A172 (cell line): ENCODE measurements around the gene GPX7. TPM values are rescaled to one million over a fixed set of nuclear protein-coding genes. Genes with fewer than 3 reads are reported as not detected.

Experiments used
- DNase-seq: peaks from one replicate; pipeline ENCODE4 v3.0.0-alpha.2; 2015; ENCODE audit warnings: low spot score
- total RNA-seq: library from RNA; depleted of rRNA; stranded (reverse); fragments of >200 nt; shearing (Covaris generic); gene quantifications from 2 replicates; pipeline ENCODE4 v1.2.3, GENCODE V29; 2014

The GPX7 gene
- total RNA-seq, 1 experiment from 2014 or later = not detected

DNA sequence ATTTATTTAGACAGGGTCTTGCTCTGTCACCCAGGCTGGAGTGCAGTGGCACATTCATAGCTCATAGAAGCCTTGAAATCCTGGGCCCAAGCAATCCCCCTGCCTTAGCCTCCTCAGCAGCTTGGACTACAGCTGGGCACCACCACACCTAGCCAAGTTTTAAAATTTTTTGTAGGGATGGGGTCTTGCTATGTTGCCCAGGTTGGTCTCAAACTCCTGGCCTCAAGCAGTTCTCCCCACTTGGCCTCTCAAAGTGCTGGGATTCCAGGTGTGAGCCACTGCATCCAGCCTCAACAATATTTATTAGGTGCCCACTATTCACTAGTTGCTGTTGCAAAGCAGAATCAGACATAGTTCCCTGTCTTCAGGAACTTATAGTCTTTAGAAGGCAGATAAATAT is 14.1 kb upstream of the GPX7 start:
- DNase-seq = no peak

DNA sequence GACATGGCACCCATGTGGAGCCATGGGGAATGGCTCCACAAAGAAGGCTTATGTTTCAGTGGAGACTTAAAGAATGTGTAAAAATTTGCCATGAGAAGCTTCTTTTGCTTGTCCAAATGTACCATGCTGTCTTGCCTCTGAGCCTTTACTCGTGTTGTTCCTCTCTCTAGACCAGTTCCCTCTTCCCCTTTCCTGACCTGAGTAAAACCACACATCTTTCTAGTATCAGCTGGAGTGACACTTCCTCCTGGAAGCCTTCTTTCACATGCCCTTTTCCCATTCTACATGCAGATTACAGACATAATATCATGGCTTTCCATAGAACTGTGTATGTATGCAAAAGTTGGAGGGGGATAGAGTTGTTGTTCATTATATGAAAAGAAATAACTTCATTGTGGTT is 13.6 kb upstream of the GPX7 start:
- no peak for DNase-seq

DNA sequence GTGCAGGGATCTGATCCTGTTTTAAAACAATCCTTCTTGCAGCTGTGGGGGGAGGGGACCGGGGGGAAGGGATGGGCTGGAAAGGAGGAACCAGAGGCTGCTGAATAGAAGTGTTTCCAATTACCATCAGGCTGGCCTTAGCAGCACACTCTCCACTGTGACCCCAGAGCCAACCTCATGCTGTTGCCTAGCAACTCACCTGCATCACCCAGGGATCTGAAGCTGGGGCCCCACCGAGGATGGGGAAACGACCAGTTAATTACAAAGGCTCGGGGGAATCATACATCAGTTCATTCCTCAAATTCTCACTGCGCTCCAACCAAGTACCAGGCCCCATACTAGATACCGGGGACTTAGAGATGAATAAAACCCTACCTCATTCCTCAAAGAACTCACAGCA is 11.9 kb upstream of the GPX7 start:
- no peak for DNase-seq

DNA sequence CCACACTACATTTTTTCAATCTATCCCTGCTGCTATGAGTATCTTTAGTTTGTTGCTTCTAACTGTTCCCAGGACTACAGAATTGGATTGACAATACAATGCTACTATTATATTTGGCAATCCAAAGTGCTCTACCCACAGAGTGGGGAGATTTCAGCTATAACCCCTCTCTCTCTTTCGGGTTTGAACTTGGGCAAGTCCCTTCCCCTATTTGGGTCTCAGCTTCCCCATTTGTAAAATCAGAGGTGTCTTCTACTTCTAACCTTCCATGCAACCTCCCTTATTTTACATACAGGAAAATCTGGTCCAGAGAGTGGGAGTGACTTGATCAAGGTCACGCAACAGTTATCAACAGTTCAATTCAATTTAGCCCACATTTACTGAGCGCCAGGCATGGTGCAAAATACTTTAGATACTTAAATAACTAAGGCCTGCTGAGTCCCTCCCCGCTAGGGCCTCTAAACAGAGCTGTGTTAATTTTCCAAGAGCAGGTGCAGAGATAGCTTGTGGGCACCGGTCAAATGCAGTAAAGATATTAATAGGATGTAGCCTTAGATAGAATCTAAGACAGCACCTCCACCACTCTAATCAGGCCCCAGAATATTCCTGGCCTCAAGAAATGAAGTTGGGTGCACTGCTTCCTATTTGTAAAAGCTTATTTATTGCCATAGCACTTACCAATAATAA is 9.4 kb upstream of the GPX7 start:
- no peak for DNase-seq

DNA sequence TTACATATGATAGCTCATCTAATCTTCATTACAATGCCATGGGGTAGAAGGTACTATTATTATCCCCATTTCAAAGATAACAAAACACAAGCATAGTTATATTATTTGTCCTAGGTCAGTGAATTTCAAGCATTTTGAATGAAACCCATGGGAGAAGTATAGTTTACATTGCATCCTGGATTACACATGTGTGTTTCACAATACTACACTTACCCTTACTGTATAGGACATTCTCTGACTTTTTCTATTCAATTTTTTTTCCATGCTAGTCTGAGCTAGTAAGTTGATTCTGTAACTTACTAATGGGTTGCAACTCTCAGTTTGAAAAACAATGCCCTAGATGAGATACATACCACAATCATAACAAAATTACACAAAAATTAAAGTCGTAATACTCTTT is 8.7 kb upstream of the GPX7 start:
- no peak for DNase-seq

DNA sequence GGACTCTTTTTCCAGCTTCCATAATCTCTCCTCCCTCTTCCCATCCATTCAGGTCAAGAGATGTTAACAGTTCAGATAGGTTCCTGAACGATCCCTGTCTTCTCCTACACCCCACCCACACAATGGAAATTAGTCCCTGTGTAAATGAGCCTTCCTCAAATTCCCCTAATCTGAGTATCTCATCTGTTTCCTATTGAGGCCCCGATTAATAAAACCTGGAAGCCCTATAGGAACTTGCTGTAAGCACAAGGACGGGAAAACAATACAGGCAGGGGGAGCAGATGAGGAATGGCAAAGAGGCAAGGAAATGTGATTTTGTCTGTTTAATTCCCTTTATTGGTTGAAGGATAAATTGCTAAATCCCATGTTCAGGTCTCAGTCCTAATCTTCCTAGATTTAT is 7.1 kb upstream of the GPX7 start:
- no peak for DNase-seq

DNA sequence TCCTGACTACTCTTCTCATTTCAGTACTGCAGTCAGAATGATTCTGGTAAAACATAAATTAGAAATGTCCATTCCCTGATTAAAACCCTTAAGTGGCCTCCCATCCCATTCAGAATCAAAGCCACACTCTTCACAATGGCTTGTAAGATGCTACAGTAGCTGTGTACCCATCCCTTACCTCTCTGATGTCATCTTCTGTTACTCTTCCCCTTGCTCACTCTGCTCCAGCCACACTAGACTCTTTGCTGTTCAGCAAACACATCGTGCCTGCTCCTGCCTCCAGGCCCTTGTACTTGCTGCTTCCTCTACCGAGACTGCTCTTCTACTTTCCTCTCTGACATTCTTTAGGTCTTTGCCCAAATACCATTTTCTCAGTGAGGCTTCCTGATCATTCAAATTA is 4.3 kb upstream of the GPX7 start:
- DNase-seq = no peak

DNA sequence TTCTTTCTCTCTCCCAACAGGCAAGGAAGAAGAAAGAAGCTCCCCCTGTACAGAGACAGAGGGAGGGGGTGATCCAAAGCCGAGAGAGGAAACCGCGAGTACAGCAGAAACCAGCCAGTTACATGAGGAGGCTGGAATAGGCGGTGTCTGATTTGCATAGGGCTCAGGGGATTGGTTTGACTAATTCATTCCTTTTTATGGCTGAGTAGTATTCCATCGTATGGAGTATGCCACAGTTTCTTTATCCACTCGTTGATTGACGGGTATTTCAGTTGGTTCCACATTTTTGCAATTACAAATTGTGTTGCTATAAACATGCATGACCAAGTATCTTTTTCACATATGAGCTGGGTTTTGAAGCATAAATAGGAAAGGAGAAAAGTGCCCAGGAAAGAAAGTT is 3.4 kb upstream of the GPX7 start:
- DNase-seq = no peak

DNA sequence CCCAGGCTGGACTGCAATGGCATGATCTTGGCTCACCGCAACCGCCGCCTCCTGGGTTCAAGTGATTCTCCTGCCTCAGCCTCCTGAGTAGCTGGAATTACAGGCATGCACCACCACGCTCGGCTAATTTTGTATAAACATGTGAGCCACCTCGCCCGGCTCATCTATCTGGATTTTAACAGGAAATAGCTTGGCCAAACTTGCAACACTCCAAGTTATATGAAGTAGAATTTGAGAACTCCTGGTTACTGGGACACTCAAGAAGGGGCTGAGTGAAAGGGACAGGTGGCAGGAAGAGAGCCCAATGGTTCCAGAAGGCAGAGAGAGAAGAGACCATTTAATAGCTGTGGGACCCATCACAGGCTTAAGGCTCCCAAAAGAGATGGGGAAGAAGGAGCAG is 2.9 kb upstream of the GPX7 start:
- no peak for DNase-seq

DNA sequence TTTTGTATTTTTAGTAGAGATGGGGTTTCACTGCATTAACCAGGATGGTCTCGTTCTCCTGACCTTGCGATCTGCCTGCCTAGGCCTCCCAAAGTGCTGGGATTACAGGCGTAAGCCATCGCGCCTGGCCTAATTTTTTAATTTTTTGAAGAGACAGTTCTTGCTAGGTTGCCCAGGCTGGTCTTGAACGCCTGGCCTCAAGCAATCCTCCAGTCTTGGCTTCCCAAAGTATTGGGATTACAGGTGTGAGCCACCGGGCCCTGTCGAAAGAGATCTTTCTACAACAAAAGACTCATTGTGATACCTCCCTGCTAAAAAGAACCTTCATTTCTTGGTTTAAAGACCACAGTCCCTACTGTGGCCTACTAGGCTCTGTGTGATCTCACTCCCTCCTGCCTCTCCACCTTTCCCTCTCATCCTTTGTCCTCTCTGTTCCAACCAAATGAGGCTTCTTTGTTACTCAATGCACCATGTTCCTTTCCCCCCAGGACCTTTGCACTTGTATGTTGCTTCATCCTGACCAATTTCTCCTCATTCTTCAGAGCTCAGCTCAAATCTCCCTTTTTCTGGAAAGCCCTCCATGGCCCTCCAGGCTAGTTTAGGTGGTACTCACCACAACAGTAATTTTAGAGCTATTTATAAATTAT is 1.5 kb upstream of the GPX7 start:
- DNase-seq = no peak

DNA sequence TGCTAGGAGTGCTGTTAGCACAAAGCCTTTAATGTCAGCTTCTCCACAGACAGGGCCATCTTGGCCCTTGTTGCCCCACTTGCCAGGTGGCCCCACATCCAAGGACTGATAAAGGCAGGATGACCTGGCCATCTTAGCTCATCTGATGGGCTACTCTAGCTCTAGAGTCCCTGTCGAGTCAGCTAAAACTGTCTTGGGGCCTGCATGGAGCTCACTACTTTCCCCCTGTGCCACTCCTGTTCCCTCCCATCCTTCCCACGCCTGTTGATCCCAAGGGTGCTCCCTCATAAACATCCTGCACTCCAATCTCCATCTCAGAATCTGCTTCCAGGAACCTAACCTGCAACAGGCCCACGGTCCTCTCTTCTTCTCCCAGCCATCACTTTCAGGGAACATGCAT is 652 bp upstream of the GPX7 start:
- no peak for DNase-seq

DNA sequence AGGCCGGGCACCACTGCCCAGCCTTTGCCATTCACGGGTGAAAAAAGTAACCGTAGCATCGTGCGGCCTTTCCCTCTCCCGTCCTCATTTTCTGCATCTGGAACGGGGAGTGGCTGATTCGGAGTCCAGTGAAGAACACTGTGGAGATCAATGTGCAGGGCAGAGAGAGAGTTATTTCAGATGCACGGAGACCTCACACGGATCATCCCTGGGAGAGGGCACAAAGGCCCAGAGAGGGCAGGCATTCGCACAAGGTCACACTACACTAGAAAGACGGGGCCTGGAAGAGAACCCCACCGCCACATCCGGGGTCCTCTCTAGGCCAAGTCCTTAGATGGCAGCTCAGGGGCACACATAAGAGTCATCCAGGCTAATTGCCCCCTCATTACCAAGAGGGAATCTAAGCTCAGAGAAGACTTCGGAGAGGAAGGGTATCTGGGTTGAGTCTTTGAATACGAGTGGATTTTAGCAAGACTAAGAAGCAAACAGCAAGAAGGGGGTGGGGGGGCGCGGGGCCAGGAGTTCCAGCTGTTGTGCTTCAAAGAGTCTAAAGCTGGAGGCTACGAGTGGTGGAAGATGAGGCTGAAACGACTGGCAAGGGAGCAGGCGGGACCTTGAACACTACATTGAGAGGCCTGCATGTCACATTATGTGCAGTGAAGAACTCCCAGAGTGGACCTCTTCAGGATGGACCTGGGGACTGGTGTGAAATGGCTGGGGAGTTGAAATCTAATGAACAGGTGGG is 857 bp downstream of the GPX7 start:
- no peak for DNase-seq

DNA sequence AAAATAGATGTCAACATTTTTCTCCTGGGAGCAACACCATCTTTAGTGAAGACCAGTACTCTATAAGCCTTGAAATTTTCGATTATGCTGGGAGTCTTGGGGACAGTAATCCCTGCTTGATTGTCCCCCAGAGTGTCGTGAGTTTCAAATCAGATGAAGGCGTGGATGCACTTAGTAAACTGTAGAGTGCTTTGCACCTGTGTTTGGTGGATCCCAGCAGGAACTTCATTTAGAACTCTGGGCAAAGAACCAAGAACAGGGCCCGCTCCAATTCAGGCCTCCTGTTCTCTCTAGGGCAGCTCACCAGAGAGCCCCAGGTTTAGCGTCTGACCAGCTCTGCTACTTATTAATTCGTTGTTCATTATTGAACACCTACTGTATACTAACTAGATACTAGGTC is 1.5 kb downstream of the GPX7 start:
- no peak for DNase-seq

DNA sequence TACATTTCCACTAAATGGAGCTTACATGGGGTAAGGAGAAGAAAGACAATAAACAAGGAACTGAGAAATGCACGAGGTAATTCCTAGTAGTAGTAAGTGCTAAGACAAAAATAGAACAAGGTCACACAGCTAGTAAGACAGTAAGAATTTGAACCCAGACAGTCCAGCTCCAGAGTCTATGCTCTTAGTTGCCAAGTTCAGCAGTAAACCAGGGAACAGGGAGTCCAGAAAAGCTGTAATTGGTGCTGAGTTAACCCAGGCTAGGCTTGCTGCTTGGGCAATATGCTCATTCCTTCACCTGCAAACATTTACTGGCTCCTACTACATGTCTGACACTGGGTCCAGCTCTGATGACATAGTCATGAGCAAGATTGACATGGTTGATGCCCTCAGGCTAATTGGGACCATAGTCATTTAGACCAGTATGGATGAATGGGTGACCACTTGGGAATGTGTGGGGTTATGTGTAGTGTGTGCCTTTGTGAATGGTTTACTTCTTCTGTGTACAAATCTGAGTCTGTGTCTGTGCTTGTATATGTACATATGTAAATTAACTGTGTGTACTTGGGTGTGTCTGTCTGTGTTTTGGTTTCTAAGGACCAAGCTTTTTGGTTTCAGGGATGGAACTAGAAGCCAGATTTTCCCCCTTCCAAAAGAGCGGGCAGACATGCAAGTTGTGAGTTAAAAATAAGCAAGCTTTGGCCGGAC is 2.0 kb downstream of the GPX7 start:
- no peak for DNase-seq

DNA sequence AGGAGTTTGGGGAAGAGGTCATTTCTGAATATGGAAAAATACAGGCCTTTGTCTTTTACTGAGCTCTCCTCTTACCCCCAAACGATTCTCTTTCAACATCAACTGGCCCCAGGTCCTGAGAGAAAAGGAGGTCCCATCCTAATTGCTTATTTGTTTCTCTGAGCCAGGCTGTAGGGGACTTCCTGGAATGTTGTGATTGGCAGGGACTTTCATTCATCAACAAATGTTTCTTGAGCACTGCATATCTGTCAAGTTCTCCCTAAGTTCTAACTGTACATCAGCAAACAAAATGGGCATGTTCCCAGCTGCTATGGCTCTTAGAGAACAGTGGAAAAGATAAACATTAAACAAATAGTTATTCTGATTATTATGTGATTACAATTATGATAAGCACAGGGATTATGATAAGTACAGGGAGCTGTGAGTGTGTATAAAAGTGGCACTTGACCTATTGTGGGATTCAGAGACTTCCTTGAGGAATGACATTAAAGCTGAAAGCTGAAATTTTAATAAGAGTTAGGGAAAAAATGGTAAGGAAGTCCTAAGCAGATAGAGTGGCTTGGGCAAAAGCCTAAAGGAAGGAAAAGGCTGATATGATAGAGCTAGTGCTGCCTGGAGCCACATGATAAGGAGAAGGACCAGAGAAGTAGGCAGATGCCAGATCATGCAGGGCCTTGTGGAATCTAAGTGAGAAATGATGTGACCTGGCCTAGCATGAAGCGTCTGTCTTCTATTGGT is 11.6 kb downstream of the GPX7 start:
- DNase-seq = no peak

DNA sequence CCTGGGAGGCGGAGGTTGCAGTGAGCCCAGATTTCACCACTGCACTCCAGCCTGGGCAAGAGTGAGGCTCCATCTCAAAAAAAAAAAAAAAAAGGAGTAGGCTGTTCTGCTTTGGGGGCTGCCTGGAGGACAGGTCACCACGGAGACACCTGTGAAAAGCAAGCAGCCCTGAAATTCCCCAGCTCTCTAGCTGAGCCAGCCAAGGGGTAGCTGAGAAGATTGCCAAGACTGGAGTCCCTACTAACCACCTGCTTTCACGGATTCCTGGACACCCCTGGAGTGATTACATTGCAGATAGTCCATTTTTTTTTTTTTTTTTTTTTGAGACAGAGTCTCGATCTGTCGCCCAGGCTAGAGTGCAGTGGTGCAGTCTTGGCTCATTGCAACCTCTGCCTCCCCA is 12.5 kb downstream of the GPX7 start:
- DNase-seq = no peak

DNA sequence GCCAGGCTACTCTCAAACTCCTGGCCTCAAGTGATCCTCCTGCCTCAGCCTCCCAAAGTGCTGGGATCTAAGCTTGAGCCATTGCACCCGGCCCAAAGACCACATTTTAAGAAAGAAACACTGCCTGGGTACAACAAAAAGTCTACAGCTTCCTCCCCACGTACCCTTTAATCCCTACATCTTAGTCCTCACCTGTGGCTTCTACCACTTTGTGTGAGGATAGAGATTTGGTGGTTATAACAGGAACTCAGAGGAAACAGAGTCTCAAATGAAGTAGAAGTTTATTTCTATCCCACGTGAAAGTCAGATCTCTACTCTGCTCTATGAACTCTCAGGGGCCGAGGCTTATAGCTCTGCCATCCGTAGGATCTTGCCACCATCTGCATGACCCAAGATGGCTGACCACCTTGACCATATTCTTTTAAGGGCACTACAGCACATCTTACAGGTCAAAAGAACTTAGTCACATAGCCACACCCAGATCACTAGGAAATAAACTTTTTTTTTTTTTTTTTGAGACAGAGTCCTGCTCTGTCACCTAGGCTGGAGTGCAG is 13.4 kb downstream of the GPX7 start:
- no peak for DNase-seq

DNA sequence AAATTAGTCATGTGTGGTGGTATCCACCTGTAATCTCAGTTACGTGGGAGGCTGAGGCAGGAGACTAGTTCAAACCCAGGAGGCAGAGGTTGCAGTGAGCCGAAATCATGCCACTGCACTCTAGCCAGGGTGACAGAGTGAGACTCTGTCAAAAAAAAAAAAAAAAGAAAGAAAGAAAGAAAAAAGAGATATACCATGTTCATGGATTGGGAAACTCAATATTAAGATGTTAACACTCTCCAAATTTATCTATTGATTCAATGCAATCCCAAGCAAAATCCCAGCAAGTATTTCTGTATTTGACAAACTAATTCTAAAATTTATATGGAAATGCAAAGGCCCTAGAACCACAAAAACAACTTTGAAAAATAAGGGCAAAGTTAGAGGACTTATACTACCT is 19.8 kb downstream of the GPX7 start:
- no peak for DNase-seq

DNA sequence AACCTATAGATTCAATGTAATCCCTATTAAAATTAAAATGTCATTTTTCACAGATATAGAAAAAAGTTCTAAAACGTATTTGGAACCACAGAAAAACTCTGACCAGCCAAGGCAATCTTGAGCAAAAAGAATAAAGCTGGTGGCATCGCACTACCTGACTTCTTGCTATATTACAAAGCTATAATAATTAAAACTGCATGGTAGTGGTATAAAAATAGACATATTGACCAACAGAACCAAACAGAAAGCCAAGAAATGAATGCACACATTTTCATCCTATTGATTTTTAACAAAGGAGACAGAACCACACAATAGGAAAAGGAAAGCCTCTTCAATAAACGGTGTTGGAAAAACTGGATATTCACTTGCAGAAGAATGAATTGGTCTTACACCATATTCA is 21.6 kb downstream of the GPX7 start:
- no peak for DNase-seq

DNA sequence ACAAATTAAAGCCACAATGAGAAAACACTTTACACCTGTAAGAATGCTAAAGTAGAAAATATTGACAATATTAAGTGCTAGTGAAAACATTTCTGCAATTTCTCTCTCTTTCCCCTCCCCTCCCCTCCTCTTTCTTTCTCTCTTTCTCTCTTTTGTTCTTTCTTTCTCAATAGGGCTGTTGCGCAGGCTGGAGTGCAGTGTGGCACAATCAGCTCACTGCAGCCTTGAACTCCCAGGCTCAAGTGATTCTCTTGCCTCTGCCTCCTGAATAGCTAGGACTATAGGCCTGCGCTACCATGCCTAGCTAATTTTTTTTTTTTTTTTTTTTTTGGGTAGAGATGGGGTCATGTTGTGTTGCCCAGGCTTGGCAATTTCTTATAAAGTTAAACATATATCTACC is 24.9 kb downstream of the GPX7 start:
- no peak for DNase-seq

DNA sequence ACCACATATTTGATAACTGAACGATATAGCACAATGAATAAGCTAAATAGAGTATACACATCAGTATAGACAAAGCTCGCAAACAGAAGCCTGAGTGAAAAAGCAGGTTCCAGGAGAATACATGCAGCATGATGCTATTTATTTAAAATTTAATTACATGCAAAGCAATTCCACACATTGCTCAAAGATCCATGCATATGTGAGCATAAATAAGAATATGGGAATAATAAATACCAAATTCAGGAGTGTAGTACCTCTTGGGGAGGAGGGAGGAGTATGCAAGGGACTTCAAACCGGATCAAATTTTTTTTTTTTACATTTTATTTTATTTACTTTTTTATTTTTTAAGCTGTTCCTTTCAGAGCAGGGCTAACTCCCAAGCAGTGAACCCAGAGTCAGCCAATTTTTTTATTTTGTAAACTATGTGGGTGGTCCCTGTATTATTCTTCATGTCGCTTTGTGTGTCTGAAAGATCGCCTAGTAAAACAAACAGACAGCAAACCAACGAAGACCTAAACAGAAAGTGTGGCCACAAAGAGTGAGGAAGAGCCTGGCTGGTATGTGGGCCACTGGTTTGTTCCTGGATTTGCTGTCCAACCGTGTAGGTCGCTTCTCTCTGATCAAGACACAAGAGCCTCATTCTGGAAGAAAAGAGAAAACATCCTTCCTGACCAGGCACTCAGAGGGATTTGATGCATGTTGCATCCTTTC is 26.6 kb downstream of the GPX7 start:
- no peak for DNase-seq
